ENCODE data around the gene RFPL1.

RFPL1 gene

GRCh38 chr22:29456211-29456671 is 17.9 kb downstream of the RFPL1 start:
- no peak overlapping the region for H3K4me3 ChIP-seq (ENCODE audit: insufficient read depth, low read depth, low read length)

GRCh38 chr22:29457730-29458129 is 19.3 kb downstream of the RFPL1 start:
- H3K36me3 ChIP-seq (ENCODE audit: control insufficient read depth, insufficient read depth, low read length) = no peaks in the 10 kb centered on the region
- 26 to 27% methylated on average over 4 of the region's 4 CpGs for WGBS, 2 experiments

More at GRCh38 chr22:29456211-29456671, 17.9 kb downstream of the RFPL1 start:
- WGBS, 2 experiments = 74 to 78% methylated on average over 9 of the region's 9 CpGs
- H3K27me3 ChIP-seq (ENCODE audit: control insufficient read depth, insufficient read depth, low read length, poor library complexity, severe bottlenecking) = no peaks in the 10 kb centered on the region
- peak overlapping the region; percentile 11 for H3K27ac ChIP-seq (ENCODE audit: insufficient read depth, low read depth, low read length, poor library complexity, severe bottlenecking)
- H3K36me3 ChIP-seq (ENCODE audit: control insufficient read depth, insufficient read depth, low read length) = no peaks in the 10 kb centered on the region
- H3K4me1 ChIP-seq (ENCODE audit: control insufficient read depth, insufficient read depth, low read length) = peaks cover 14% of the 10 kb centered on the region
- no peaks in the 10 kb centered on the region for H3K9me3 ChIP-seq (ENCODE audit: control insufficient read depth, low read length)

GRCh38 chr22:29458551-29458950 is 20.2 kb downstream of the RFPL1 start:
- no peaks in the 10 kb centered on the region for H3K36me3 ChIP-seq (ENCODE audit: control insufficient read depth, insufficient read depth, low read length)
- H3K9me3 ChIP-seq (ENCODE audit: control insufficient read depth, low read length) = no peaks in the 10 kb centered on the region
- peaks cover 14% of the 10 kb centered on the region for H3K4me1 ChIP-seq (ENCODE audit: control insufficient read depth, insufficient read depth, low read length)
- H3K27ac ChIP-seq (ENCODE audit: insufficient read depth, low read depth, low read length, poor library complexity, severe bottlenecking) = no peak overlapping the region
- H3K4me3 ChIP-seq (ENCODE audit: insufficient read depth, low read depth, low read length) = no peak overlapping the region
- H3K27me3 ChIP-seq (ENCODE audit: control insufficient read depth, insufficient read depth, low read length, poor library complexity, severe bottlenecking) = no peaks in the 10 kb centered on the region

More at GRCh38 chr22:29457730-29458129, 19.3 kb downstream of the RFPL1 start:
- H3K27ac ChIP-seq (ENCODE audit: insufficient read depth, low read depth, low read length, poor library complexity, severe bottlenecking) = no peak overlapping the region
- no peaks in the 10 kb centered on the region for H3K9me3 ChIP-seq (ENCODE audit: control insufficient read depth, low read length)
- H3K27me3 ChIP-seq (ENCODE audit: control insufficient read depth, insufficient read depth, low read length, poor library complexity, severe bottlenecking) = no peaks in the 10 kb centered on the region
- H3K4me3 ChIP-seq (ENCODE audit: insufficient read depth, low read depth, low read length) = no peak overlapping the region
- peaks cover 14% of the 10 kb centered on the region for H3K4me1 ChIP-seq (ENCODE audit: control insufficient read depth, insufficient read depth, low read length)

DNA sequence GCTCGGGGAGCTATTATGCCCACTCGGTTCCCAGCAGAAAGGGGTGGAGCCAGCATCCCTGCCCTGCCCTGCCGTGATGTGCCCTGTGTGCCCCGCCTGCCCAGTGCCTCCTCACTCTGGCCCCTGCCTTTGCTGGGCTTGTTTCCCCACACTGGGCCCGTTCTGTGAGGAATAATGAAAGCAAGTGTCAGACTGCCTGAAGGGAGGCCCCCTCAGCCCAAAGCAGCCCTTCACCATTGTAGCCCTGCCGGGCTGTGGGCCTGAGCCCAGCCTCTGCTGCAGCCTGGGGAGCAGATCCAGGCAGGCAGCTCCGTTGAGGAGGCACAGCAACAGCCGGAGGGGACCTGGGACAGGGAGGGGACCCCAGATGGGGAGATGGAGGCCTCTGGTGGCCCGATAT is 21.4 kb downstream of the RFPL1 start:
- Histone ChIP-seq H3K27me3 (ENCODE audit: control insufficient read depth, insufficient read depth, low read length, poor library complexity, severe bottlenecking) (no peaks in the 10 kb centered on the region), H3K9me3 (ENCODE audit: control insufficient read depth, low read length) (no peaks in the 10 kb centered on the region), H3K4me1 (ENCODE audit: control insufficient read depth, insufficient read depth, low read length) (peaks cover 14% of the 10 kb centered on the region), H3K36me3 (ENCODE audit: control insufficient read depth, insufficient read depth, low read length) (no peaks in the 10 kb centered on the region), H3K27ac (ENCODE audit: insufficient read depth, low read depth, low read length, poor library complexity, severe bottlenecking) (no peak overlapping the region), H3K4me3 (ENCODE audit: insufficient read depth, low read depth, low read length) (no peak overlapping the region)
- 52 to 54% methylated on average over 9 of the region's 9 CpGs for WGBS, 2 experiments

DNA sequence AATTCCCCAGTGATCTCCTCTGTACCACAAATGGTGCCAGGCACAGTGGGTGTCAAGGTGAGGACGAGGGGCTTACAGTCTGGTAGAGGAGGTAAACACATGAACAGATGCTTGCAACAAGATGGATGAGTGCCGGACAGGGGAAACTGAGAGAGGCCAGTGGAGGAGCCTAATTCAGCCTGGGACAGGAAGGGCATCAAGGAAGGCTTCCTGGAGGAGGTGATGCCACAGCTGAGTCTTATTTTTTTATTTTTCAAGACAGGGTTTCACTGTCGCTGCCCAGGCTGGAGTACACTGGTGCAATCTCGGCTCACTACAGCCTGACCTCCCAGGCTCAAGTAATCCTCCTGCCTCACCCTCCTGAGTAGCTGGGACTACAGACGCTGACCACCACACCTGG is 22.9 kb downstream of the RFPL1 start:
- H3K27me3 ChIP-seq (ENCODE audit: control insufficient read depth, insufficient read depth, low read length, poor library complexity, severe bottlenecking) = no peaks in the 10 kb centered on the region
- 88 to 89% methylated on average over 5 of the region's 5 CpGs for WGBS, 2 experiments
- H3K27ac ChIP-seq (ENCODE audit: insufficient read depth, low read depth, low read length, poor library complexity, severe bottlenecking) = no peak overlapping the region
- no peaks in the 10 kb centered on the region for H3K9me3 ChIP-seq (ENCODE audit: control insufficient read depth, low read length)
- H3K4me1 ChIP-seq (ENCODE audit: control insufficient read depth, insufficient read depth, low read length) = peaks cover 9% of the 10 kb centered on the region
- no peaks in the 10 kb centered on the region for H3K36me3 ChIP-seq (ENCODE audit: control insufficient read depth, insufficient read depth, low read length)
- H3K4me3 ChIP-seq (ENCODE audit: insufficient read depth, low read depth, low read length) = no peak overlapping the region

- Histone ChIP-seq H3K9me3 (ENCODE audit: control insufficient read depth, low read length) (no peaks in the 10 kb centered on the region), H3K27me3 (ENCODE audit: control insufficient read depth, insufficient read depth, low read length, poor library complexity, severe bottlenecking) (peaks cover 1% of the 10 kb centered on the region), H3K36me3 (ENCODE audit: control insufficient read depth, insufficient read depth, low read length) (no peaks in the 10 kb centered on the region), H3K4me1 (ENCODE audit: control insufficient read depth, insufficient read depth, low read length) (peaks cover 3% of the 10 kb centered on the region), H3K27ac (ENCODE audit: insufficient read depth, low read depth, low read length, poor library complexity, severe bottlenecking) (no peak overlapping the region), H3K4me3 (ENCODE audit: insufficient read depth, low read depth, low read length) (no peak overlapping the region)
- 81 to 82% methylated on average over 7 of the region's 7 CpGs for WGBS, 2 experiments
Measured at GRCh38 chr22:29463629-29464028, 25.2 kb downstream of the RFPL1 start.

GRCh38 chr22:29464581-29464980 is 26.2 kb downstream of the RFPL1 start:
- WGBS, 2 experiments = 86 to 87% methylated on average over 7 of the region's 7 CpGs

GRCh38 chr22:29469755-29470154 is 31.4 kb downstream of the RFPL1 start:
- H3K27me3 ChIP-seq (ENCODE audit: control insufficient read depth, insufficient read depth, low read length, poor library complexity, severe bottlenecking) = peaks cover 23% of the 10 kb centered on the region
- no peaks in the 10 kb centered on the region for H3K9me3 ChIP-seq (ENCODE audit: control insufficient read depth, low read length)
- WGBS, 2 experiments = 35% methylated on average over 9 of the region's 9 CpGs
- H3K36me3 ChIP-seq (ENCODE audit: control insufficient read depth, insufficient read depth, low read length) = no peaks in the 10 kb centered on the region
- no peak overlapping the region for H3K27ac ChIP-seq (ENCODE audit: insufficient read depth, low read depth, low read length, poor library complexity, severe bottlenecking)
- H3K4me1 ChIP-seq (ENCODE audit: control insufficient read depth, insufficient read depth, low read length) = no peaks in the 10 kb centered on the region
- H3K4me3 ChIP-seq (ENCODE audit: insufficient read depth, low read depth, low read length) = peak overlapping the region; percentile 47

More at GRCh38 chr22:29464581-29464980, 26.2 kb downstream of the RFPL1 start:
- Histone ChIP-seq H3K4me1 (ENCODE audit: control insufficient read depth, insufficient read depth, low read length) (peaks cover 3% of the 10 kb centered on the region), H3K4me3 (ENCODE audit: insufficient read depth, low read depth, low read length) (no peak overlapping the region), H3K36me3 (ENCODE audit: control insufficient read depth, insufficient read depth, low read length) (no peaks in the 10 kb centered on the region), H3K27me3 (ENCODE audit: control insufficient read depth, insufficient read depth, low read length, poor library complexity, severe bottlenecking) (peaks cover 11% of the 10 kb centered on the region), H3K27ac (ENCODE audit: insufficient read depth, low read depth, low read length, poor library complexity, severe bottlenecking) (no peak overlapping the region), H3K9me3 (ENCODE audit: control insufficient read depth, low read length) (no peaks in the 10 kb centered on the region)

- peak overlapping the region; percentile 47 for H3K4me3 ChIP-seq (ENCODE audit: insufficient read depth, low read depth, low read length)
- WGBS, 2 experiments = 9 to 14% methylated on average over 51 to 54 of the region's 54 CpGs
- no peak overlapping the region for H3K27ac ChIP-seq (ENCODE audit: insufficient read depth, low read depth, low read length, poor library complexity, severe bottlenecking)
- H3K9me3 ChIP-seq (ENCODE audit: control insufficient read depth, low read length) = no peaks in the 10 kb centered on the region
- H3K27me3 ChIP-seq (ENCODE audit: control insufficient read depth, insufficient read depth, low read length, poor library complexity, severe bottlenecking) = peaks cover 23% of the 10 kb centered on the region
- H3K36me3 ChIP-seq (ENCODE audit: control insufficient read depth, insufficient read depth, low read length) = no peaks in the 10 kb centered on the region
- no peaks in the 10 kb centered on the region for H3K4me1 ChIP-seq (ENCODE audit: control insufficient read depth, insufficient read depth, low read length)
Measured at GRCh38 chr22:29470159-29470855, 31.9 kb downstream of the RFPL1 start.

- 83 to 84% methylated on average over 5 of the region's 5 CpGs for WGBS, 2 experiments
Measured at GRCh38 chr22:29473001-29473400, 34.6 kb downstream of the RFPL1 start.

More at GRCh38 chr22:29473001-29473400, 34.6 kb downstream of the RFPL1 start:
- H3K27me3 ChIP-seq (ENCODE audit: control insufficient read depth, insufficient read depth, low read length, poor library complexity, severe bottlenecking) = peaks cover 41% of the 10 kb centered on the region
- no peak overlapping the region for H3K27ac ChIP-seq (ENCODE audit: insufficient read depth, low read depth, low read length, poor library complexity, severe bottlenecking)
- no peaks in the 10 kb centered on the region for H3K9me3 ChIP-seq (ENCODE audit: control insufficient read depth, low read length)
- no peak overlapping the region for H3K4me3 ChIP-seq (ENCODE audit: insufficient read depth, low read depth, low read length)
- H3K4me1 ChIP-seq (ENCODE audit: control insufficient read depth, insufficient read depth, low read length) = peaks cover 4% of the 10 kb centered on the region
- no peaks in the 10 kb centered on the region for H3K36me3 ChIP-seq (ENCODE audit: control insufficient read depth, insufficient read depth, low read length)

Measured in ectodermal cell (in vitro differentiated cells).